Measurements from ENCODE around the gene SERTAD1.

SERTAD1 gene

DNA sequence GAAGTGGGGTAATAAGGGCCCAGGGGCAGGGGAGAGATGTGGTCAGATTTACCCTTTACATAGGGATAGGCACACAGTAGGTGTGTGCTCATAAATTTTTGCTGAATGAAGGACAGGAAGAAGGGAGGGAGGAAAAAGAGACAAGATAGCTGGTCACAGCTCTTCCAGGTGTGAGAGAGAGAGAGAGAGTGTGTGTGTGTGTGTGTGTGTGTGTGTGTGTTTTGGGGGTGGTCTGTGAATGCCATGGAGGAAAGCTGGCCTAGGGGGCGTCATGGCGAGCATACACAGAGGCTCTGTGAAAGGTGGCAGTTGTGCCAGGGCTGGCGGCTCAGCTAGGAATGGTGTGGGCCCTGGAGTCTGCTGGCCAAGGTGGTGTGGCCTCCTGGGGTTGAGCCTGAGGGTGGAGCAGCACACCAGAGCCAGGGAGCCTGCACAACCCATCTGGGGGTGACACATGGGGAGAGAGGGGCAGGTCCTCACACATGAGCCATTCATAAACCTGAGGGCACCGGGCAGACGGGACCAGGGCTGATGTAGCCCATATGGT, 6.7 kb downstream of the SERTAD1 start:
- CTCF ChIA-PET: no interaction called here
- POLR2A ChIA-PET (ENCODE audit: low non-redundant PET): interaction anchor here (0.6 kb wide), 1 partner anchor 121 kb away, joined by 3 read pairs; no protein-coding TSS in a partner anchor
- DNase-seq (ENCODE audit: low spot score): no peak
- H3K27ac ChIP-seq: peak overlapping the region; percentile 93
- TF ChIP-seq, protein P1, sequence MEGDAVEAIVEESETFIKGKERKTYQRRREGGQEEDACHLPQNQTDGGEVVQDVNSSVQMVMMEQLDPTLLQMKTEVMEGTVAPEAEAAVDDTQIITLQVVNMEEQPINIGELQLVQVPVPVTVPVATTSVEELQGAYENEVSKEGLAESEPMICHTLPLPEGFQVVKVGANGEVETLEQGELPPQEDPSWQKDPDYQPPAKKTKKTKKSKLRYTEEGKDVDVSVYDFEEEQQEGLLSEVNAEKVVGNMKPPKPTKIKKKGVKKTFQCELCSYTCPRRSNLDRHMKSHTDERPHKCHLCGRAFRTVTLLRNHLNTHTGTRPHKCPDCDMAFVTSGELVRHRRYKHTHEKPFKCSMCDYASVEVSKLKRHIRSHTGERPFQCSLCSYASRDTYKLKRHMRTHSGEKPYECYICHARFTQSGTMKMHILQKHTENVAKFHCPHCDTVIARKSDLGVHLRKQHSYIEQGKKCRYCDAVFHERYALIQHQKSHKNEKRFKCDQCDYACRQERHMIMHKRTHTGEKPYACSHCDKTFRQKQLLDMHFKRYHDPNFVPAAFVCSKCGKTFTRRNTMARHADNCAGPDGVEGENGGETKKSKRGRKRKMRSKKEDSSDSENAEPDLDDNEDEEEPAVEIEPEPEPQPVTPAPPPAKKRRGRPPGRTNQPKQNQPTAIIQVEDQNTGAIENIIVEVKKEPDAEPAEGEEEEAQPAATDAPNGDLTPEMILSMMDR (conservative IDR thresholded peaks at IDR 0.05; ENCODE audit: low read depth): no peak

DNA sequence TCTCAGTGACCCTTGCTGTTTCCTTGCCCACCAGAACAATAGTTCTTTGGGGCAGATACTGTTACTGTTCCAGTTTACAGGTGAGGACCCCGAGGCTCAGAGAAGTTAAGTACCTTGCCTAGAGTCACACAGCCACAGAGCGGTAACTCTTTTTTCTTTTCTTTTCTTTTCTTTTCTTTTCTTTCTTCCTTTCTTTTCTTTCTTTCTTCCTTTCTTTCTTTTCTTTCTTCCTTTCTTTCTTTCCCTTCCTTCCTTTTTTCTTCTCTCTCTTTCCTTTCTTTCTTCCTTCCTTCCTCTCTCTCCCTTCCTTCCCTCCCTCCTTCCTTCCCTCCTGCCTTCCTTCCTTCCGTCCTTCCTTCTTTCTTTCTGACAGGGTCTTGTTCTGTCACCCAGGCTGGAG, 7.8 kb downstream of the SERTAD1 start:
- POLR2A ChIA-PET (ENCODE audit: low non-redundant PET): no interaction called here

DNA sequence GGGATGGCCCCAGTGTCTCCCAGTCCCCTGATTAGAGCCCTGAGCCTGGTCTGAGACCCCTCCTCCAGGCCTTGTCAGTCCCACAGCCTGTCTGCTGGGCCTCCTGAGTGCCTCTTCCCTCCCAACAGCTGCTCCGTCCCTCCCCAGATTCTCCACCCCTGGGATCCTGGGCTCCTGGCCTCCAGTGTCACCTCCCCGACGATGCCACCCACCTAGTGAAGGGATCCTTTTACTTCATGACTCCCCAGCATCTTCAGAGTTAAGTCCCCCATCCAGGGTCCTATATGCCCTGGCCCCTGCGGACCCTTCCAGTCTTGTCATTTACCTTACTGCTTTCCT, 8.2 kb downstream of the SERTAD1 start:
- H3K27ac ChIP-seq: peak overlapping the region; percentile 58
- ChIA-PET POLR2A (ENCODE audit: low non-redundant PET) (no interaction called here), CTCF (no interaction called here)
- DNase-seq (ENCODE audit: low spot score): no peak
- TF ChIP-seq, protein P1 (conservative IDR thresholded peaks at IDR 0.05; ENCODE audit: low read depth): no peak

More for the DNA sequence above, 7.8 kb downstream of the SERTAD1 start:
- DNase-seq (ENCODE audit: low spot score): no peak
- no peak overlapping the region for H3K27ac ChIP-seq
- CTCF ChIA-PET: interaction anchor here (0.7 kb wide), 1 partner anchor 22 kb away, joined by 5 read pairs; no protein-coding TSS in a partner anchor
- TF ChIP-seq, protein P1 (conservative IDR thresholded peaks at IDR 0.05; ENCODE audit: low read depth): no peak

DNA sequence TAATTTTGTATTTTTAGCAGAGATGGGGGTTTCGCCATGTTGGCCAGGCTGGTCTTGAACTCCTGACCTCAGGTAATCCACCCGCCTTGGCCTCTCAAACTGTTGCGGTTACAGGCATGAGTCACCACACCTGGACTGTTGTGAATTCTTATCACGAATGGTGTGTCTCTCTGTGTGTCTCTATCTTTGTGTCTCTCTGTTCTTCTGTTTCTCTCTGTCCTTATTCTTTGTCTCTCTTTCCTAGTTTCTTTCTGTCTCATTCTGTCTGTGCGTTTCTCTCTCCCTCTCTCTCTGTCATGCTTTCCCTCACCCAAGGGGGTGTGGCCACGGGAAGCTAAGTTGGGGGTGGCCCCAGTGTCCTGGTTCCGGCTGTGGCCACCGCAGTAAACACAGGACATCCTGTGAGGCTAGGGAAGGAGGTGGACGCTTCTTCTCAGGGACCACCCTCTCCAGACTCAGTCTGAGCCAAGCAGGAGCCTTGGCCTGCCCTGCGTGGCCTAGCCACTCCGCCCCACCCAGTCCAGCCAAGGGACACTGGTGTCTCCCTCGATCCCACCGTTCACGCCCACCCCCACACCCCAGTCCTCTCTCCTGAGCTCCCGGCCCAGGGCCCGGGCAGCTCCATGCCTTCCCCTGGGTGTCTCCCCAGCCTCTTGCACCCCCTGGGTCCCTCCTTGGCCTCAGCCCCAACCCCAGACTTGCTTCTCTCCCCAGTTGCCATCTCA, 8.7 kb downstream of the SERTAD1 start:
- TF ChIP-seq, protein P1 (conservative IDR thresholded peaks at IDR 0.05; ENCODE audit: low read depth): no peak
- H3K27ac ChIP-seq: peak overlapping the region; percentile 58
- DNase-seq (ENCODE audit: low spot score): no peak
- ChIA-PET CTCF (no interaction called here), POLR2A (ENCODE audit: low non-redundant PET) (no interaction called here)

DNA sequence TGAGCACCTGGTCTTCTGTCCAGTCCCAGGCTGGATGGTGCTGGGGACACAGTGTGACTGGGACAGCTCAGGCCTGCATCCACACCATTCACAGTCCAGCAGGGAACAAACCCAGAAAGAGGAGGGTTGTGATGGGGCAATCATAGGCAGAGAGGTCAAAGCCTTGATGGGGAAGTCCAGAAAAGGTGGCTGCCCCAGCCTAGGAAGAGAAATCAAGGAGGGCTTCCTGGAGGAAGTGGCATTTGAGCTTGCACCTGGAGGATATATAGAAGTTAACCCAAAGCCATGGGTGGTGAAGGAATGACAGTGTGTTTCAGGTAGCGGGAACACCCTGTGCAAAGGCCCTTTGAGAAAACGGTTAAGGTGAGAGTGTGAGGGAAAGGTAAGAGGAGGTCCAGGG, 10.0 kb downstream of the SERTAD1 start:
- peak overlapping the region; percentile 58 for H3K27ac ChIP-seq
- DNase-seq (ENCODE audit: low spot score): no peak
- POLR2A ChIA-PET (ENCODE audit: low non-redundant PET): no interaction called here
- CTCF ChIA-PET: interaction anchor here (0.6 to 0.7 kb wide), 2 partner anchors 16 to 92 kb away, joined by 4 to 6 read pairs; no protein-coding TSS in a partner anchor
- TF ChIP-seq, protein P1 (conservative IDR thresholded peaks at IDR 0.05; ENCODE audit: low read depth): no peak

DNA sequence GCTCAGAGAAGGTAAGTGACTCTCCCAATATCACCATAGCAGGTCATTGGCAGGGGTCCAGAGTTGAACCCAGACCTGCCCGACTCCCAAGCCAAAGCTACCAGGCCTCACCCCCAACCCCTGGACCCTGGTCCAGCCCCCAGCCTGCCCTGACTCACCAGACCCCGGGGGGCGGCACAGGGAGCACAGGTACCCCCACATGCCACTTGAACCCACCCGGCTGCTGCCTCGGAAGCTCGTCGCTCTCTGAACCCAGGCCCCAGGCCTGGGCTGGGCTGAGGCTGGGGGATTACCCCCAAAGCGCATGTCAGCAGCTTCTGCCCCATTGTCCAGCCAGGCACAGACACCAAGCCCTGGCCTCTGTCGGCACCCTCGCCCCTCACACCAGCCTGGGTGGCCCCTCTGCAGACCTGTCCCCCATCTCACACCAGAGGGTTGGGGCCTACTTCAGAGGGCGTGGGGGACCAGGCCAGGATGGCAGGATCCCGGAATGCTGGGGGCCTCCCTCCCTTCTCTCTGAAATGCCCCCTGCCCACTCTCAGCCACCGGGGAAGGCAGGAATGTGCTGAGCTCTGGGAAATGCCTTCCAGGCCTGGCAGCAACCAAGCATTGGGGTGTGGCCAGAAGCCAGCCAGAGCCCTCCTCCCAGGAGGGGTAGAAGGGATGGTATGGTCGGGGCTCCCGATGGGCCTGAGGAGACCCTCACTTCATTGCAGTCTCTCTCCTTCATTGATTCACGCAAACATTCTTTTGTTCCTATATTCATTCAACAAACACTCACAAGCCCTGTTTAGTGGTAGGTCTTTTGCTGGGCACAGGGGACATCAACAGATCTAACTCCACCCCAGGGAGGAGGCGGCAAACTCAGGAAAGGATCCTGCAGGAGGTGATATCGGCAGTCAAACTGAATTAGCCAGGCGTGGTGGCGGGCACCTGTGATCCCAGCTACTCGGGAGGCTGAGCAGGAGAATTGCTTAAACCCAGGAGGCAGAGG, 11.0 kb downstream of the SERTAD1 start:
- no peak for DNase-seq (ENCODE audit: low spot score)
- peak overlapping the region; percentile 58 for H3K27ac ChIP-seq
- CTCF ChIA-PET: interaction anchor here (0.7 to 1.1 kb wide), 2 partner anchors 20 to 93 kb away, joined by 4 to 6 read pairs; no protein-coding TSS in a partner anchor
- TF ChIP-seq, protein P1 (conservative IDR thresholded peaks at IDR 0.05; ENCODE audit: low read depth): no peak
- POLR2A ChIA-PET (ENCODE audit: low non-redundant PET): no interaction called here
